GM19455 (cell line): ENCODE data around the gene LY6G6F.

Experiments
- ATAC-seq: cut with Tn5 transposase; IDR thresholded peaks from one replicate; pipeline ENCODE4 v1.9.1; 2021; ENCODE audit not compliant: unreplicated experiment

Gene LY6G6F, protein sequence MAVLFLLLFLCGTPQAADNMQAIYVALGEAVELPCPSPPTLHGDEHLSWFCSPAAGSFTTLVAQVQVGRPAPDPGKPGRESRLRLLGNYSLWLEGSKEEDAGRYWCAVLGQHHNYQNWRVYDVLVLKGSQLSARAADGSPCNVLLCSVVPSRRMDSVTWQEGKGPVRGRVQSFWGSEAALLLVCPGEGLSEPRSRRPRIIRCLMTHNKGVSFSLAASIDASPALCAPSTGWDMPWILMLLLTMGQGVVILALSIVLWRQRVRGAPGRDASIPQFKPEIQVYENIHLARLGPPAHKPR

DNA sequence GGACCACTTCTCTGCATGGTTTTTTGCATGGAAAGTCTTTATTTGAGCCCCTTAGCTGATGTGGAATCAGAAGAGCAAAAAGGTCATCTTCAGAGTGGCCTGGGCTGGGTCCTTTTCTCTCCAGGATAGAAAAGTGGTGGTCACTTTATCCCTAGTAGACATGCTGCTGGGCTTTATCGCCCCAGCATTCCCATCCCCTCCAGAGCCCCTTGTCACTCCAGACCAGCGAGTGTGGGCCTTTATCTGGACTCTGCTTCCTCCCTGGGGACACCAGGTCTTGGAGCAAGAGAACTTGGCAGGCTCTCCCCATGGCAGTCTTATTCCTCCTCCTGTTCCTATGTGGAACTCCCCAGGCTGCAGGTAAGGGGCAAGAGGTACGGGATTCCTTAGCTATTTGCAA is at the start of gene LY6G6F:
LY6G6F (plus strand) TSS at position 268 of the 400 bp plus-strand sequence; CDS start at position 309, 41 bp downstream.
- no peak for ATAC-seq

DNA sequence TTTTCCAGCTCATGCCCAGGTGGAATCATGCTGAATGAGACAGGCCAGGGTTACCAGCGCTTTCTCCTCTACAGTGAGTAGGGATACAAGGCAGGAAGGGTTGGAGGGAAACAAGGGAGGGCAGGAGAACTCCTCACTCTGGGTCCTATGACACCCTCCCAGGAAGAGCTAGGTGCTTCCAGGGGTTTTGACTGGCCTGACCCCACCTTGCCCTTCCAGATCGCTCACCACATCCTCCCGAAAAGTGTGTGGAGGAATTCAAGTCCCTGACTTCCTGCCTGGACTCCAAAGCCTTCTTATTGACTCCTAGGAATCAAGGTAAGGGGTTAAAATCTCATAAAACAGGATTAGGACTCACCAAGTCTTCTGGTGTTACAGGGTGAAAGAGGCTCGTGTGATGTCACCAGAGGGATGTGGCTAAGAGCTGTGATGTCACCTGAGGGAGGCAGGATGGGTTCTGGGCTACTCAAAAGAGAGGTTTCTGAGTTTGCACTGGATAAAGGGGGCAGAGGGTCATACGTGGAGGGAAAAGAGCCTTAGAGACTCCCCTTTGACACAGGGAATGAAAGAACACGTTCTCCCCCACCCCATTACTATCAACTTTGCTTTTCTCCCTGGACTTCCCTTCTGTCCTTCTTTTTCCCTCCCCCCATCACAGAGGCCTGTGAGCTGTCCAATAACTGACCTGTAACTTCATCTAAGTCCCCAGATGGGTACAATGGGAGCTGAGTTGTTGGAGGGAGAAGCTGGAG is 49.1 kb upstream of the LY6G6F start:
- no peak for ATAC-seq

DNA sequence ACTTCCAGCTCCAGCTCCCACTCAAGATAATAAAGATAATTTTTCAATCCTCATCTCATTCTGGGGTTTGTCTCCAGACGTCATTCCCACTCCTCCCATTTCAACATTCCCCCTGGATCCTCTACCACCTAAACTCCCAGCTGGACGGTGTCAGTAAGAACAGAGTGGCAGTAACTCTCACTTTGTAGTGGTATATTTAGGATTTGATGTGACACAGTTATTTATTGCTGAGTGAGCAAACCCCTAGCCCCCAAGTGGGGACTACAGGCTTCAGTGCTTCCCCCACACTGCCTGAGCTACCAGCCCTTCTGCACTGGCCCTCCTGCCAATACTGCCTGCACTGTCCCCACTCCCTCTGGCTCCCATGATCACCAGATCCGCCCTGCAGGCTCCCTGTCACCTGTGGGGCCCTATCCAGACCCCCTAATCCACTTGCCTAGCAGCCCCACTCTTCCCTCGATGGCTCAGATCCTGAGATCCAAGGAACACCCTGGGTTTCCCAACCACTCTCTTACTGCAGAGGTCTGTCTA is 48.4 kb upstream of the LY6G6F start:
- ATAC-seq = no peak

DNA sequence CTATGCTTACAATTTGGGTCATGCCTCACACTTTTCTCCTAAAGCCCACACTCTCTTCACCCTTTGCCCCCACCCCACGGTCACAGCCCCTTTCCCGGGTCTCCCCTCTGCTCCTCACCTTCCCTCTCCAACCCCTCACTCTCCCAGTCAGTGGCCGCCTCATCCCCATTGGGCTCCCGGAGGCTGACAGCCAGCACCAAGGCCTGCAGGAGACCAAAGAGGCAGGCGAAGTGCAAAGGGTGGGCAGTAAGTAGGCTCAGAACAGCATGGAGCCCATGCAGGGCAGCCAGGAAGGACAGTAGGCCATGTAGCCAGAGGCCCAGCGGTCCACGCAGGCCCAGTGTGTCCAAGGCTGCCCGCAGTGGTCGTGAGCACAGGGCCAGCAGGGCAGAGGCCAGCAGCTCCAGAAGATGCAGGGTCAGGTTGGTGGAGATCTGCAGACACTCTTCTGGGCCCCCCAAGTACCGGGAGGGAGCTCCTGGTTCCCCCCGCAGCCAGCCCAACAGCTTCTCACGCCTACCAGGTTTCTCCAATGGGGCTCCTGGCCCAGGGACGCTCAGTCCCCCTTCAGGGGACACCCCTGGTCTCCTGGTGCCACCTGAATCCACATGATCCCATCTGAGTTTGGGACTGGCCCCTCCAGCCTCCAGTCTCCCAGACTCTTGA is 47.5 kb upstream of the LY6G6F start:
- no peak for ATAC-seq

DNA sequence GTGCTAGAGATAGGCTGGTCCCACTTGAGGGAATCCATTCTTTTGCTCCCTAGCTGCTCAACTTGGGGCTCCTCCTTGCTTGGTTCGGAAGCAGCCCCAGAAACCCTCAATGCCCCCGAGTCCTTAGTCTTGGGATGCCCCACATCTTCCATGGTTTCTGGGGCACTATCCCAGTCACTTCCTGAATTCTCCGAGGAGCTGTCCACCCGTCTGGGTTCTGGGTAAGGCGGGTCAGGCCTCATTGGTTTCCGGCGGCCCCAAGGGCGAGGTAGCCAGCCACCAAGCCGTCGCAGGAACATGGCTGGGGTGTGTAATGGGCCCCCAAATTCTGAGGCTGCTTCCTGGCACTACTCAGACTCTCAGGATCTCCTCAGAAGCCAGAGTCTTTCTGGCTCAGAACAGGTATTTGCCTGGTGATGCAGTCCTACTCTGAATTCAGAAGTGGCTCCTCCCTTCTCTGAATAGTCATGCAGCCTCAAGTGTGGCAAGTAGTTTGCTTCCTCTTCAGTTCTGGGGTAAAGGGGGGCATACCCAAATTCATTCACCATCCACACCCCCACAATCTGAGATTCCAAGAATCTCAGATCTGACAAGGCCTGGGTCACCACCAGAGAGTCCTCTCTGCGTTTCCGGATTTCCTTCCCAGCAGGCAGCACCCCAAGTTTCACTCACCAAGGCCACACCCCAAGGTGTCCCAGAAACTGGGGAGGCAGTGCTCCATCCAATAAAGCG is 46.9 kb upstream of the LY6G6F start:
- peak; percentile 20 for ATAC-seq

DNA sequence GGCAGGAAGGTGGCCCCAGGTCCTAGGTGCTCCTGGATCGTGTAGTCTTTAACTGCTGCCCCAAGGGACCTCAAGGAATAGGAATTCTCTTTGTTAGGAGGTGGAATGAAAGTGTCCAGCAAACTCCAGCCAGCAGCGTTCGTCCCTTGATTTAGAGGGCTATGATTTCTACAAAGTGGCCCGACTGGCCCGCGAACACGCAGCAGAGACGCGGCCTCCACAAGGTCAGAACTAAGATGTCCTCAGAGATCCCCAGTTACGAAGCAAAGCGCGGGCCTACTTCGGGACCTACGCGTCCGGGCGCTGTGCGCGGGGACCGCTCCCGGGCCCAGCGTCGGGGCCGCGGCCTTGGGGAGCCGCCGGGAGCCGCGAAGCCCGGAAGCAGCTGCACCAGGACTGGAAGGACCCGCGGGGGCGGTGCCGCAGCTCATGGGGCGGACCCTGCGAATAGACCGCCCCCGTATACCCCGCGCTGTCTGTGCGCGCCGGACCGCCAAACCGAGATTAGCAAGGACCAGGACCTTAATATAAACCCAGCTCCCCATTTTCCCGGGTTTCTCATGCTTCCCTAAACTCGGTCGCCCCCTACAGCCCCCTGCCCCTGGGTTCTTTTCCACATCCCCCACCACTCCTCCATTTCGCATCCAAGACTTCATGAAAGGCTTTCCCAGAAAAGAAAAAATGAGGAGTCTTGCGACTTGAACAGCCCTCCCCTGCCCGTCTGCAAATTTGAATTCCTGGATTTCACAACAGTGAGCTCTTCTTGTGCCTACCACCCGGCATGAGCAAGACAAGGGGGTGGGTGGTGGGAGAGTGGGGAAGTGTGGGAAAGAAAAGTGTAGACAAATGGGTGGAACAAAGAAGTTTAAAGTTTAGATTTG is 46.0 kb upstream of the LY6G6F start, which contains the start of gene C6orf47:
C6orf47 (minus strand) TSS at position 398 of the 881 bp plus-strand sequence. CDS start 831 bp downstream, outside the sequence.
- peak; percentile 56 for ATAC-seq

DNA sequence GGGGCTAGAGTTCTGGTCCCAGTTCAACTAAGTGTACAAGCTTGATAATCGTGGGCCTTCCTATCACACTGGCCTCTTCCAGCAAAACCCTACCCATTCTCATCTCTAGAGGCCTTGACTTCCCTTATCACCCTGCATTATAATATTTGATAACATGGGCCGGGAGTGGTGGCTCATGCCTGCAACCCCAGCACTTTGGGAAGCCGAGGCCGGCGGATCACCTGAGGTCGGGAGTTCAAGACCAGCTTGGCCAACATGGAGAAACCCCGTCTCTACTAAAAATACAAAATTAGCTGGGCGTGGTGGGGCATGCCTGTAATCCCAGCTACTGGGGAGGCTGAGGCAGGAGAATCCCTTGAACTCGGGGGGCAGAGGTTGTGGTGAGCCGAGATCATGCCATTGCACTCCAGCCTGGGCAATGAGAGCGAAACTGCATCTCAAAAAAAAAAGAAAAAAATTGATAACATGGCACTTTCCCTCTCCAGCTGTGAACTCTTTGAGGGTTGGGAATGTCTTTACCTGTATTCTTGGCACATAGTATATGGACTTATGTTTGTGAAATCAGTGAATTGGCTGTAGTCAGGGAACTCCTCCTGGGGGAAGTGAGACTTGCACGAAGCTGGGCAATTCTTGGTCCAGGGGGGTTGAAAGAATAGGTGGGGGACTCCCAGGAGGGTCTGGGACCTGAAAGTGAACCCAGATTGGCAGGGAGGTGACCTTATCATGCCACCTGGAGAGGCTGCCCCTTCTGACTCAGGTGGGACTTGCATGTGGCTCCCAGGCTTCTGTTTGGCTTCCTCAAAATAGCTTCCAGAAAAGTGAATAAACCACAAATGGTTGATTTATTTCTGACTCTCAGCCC is 45.2 kb upstream of the LY6G6F start:
- no peak for ATAC-seq

DNA sequence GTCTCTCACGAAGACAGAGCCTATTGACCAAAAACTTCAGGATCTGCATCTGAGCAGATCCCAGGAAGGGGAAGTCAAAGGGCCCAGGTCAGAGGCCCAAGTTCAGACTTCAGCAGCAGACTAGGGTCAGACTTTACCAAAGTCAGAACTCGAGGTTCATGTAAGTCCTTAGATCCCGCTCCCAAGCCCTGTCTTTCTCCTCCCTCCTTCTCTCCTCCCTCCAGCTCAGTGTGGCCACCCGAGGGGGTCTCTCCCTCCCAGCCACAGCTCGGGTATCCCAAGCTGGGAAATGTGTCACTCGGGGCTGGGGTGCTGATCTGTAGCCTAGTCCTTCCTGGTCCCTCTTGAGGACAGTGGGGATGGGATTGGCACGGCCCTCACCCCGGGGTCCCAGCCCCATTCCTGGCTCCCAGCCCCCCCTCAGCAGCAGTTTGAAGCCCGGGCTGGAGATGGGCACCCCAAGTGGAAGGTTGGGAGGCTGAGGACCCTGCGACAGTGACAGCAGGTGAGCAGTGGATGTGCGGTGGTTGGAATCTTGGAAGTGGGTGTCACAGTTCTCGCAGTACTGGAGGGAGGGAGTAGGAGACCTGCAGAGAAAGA is 44.4 kb upstream of the LY6G6F start:
- no peak for ATAC-seq

DNA sequence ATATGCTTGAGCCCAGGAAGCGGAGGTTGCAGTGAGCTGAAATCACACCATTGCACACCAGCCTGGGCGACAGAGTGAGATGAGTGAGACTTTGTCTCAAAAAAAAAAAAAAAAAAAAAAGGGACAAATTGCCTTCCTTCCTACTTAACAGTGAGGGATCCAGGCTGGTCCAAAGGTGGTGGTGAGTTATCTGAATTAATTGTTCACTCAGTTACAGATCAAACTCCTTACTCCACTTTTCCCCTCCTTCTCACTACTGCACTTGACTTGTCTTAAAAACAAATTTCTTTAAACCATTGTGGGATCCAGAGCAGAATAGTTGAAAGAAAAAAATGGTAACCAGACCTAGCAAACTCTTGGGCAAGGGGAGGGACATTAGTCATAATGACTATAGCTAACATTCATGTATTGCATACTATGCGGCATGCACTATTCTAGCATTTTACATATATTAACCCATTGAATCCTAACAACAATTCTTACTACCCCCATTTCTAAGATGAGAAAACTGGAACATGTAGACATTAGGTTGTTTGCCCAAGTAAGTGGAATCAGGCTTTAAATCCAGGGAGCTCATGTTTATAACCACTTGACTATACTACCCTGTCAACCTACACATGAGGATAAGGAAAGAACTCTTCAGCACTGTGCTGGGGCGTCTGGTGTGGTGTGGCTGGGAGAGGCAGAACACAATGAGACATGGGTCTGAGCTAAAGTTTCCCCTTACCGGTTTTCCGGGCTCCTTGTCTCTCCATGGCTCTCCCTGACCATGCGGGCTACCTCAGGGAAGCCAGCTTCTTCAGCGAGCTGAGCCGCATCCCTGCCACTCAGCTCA is 43.3 kb upstream of the LY6G6F start:
- no peak for ATAC-seq

DNA sequence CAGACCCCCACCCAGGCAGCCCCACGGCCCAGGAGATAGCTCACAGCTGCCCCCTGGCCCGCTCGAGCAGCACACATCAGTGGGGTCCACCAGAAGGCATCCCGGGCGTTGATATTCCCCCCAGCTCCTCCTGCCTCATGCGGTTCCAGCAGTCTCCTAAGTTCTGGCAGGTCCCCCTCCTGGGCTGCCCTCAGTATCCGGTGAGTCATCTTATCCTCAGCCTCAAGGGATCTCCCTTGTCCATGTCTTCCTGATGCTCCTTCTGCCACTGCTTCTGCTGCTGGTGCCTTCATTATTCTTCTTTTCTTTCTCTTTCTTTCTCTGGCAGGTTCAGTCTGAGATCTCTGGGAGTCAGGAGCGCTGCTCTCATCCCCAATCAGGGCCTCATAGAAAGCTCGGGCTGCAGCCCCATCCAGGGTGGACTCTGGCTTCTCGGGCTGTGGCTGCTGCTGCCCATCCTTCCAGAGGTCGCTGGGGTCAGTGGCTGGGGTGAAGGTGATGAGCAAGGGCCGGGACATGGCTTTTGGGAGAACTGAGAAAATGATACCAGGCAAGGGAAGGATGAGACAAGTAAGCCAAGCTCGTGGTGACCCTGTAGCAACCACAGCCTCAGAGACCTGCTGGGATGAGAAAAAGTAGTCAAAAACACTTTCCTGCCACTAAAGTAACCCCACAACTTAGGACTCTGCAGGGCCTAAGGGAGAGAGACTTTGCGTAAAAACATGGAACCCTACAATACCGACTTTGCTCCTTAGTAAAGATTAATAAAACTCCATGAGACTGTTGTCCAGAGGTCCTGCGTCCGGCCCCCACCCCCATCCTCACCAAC is 42.5 kb upstream of the LY6G6F start:
- no peak for ATAC-seq

DNA sequence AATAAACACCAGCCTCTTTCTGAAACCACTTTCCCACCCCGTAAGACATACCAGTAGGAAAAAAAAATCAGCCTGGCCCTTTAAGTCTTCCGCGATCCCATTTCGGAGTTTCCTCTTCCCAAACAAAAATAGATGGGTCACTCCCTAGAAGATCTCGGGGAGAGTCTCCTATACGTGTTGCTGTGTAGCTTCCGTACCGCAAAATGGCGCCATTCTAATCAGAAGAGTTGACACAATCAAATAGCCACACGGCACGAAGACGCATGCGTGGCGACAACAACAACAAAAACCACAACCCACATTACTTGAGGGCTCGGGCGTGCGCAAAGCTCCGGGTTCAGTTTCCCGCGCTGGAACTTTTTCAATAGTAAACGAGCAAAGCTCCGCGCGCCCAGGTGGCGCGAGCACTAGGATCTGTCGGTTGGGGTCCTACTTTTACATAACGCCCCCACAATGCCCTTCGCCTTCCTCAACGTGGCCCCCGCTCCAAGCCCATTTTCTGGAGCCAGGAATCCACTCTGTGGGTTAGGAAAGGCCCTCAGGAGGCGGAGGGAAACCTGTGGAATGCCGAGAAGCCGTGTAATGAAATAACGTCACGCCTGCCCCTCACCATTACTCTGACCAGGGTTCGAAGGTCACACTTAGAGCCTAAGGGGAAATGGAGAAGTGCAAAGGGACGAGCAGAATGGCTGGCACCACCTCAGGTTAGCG is 41.7 kb upstream of the LY6G6F start, which contains the start of gene GPANK1:
GPANK1 (minus strand) TSS at position 208 of the 711 bp plus-strand sequence. CDS start 519 bp downstream, outside the sequence.
- no peak for ATAC-seq

DNA sequence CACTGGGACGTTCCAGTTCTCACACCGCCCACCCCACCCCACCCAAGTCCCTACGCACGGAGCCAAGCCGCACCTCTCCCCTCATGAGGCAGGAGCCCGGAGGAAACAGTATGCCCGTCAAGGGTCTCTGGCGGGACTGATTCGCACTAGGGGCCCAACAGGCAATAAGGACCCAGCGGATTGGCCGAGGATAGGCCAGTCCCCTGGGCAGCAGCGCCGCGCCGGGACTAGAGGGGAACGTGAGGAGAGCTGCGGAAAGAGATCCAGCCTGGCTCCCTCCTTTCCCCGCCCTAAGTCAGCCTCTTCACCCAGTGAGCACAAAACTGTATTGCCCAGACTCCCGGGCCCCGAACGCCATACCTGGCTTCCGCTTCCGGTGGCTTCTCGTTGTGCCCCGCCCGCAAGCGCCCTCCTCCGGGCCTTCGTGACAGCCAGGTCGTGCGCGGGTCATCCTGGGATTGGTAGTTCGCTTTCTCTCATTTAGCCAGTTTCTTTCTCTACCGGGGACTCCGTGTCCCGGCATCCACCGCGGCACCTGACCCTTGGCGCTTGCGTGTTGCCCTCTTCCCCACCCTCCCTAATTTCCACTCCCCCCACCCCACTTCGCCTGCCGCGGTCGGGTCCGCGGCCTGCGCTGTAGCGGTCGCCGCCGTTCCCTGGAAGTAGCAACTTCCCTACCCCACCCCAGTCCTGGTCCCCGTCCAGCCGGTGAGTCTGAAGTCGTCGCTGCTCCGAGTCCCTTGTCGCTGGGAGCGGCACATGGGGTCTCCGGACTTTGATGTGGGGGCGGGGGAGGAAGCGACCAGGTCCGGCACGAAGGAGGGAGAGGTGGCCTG is 40.9 kb upstream of the LY6G6F start, which contains the start of gene CSNK2B:
CSNK2B (plus strand) TSS at position 580 of the 836 bp plus-strand sequence. CDS start 752 bp downstream, outside the sequence.
- ATAC-seq = peak; percentile 82

DNA sequence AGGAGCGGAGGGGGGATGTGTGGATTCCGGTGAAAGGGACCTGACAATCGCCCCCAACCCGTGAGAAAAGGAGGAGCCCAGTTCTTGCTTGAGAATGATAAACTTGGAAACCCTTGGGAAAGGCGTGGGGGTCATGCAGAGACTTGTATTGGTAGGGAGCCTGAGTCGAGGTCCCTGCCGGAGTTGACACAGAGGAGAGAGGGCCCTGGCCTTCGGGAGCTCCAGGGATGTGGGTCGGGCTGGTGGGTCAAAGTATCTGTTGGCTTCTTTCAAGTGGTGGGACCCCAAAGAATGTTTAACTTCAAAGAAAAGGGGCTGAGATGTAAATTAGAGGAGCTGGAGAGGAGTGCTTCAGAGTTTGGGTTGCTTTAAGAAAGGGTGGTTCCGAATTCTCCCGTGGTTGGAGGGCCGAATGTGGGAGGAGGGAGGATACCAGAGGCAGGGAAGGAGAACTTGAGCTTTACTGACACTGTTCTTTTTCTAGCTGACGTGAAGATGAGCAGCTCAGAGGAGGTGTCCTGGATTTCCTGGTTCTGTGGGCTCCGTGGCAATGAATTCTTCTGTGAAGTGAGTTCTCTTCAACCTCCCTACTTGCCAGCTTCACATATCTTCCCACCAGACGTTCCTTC is 40.2 kb upstream of the LY6G6F start:
- no peak for ATAC-seq

DNA sequence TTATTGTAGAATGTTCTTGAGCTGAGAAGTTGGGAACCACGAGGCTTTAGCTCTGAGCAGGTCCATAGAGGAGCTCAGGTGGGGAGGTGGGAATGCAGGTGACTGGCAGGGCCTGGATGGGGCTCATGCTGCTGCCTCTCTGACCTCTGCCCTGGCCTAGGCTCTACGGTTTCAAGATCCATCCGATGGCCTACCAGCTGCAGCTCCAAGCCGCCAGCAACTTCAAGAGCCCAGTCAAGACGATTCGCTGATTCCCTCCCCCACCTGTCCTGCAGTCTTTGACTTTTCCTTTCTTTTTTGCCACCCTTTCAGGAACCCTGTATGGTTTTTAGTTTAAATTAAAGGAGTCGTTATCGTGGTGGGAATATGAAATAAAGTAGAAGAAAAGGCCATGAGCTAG is 37.0 kb upstream of the LY6G6F start, which contains the start of gene LY6G5B:
LY6G5B (plus strand) TSS at position 301 of the 400 bp plus-strand sequence. CDS start 975 bp downstream, outside the sequence.
- ATAC-seq = no peak
